Hepatocyte (in vitro differentiated cells): ENCODE measurements around the gene EIF4E1B. TPM values are rescaled to one million over a fixed set of nuclear protein-coding genes. Genes with fewer than 3 reads are reported as not detected.
A peak's percentile ranks its signal among the peaks of the same experiment; 100 is the strongest.

Experiments used
- DNase-seq: peaks from one replicate; pipeline ENCODE4 v3.0.0-alpha.2; 2016; ENCODE audit warnings: low spot score
- H2AFZ ChIP-seq: fragments of 200-600 bp; sonication (generic); 2 replicates; pipeline ENCODE4 v1.6.0; 2016; ENCODE audit warnings: antibody characterized with exemption, mild to moderate bottlenecking
- H3K27ac ChIP-seq: fragments of 200-600 bp; sonication (generic); 2 replicates; pipeline ENCODE4 v1.5.1; 2016; ENCODE audit warnings: mild to moderate bottlenecking
- H3K27me3 ChIP-seq: fragments of 200-600 bp; sonication (generic); 2 replicates; pipeline ENCODE4 v1.6.1; 2016
- H3K36me3 ChIP-seq: fragments of 200-600 bp; sonication (generic); replicated peaks from 2 replicates; pipeline ENCODE4 v1.5.1; 2016; ENCODE audit warnings: low read depth; ENCODE audit not compliant: insufficient read depth
- H3K4me1 ChIP-seq: fragments of 200-600 bp; sonication (generic); 2 replicates; pipeline ENCODE4 v1.5.1; 2016; ENCODE audit warnings: mild to moderate bottlenecking, moderate library complexity; ENCODE audit not compliant: insufficient read depth
- H3K4me2 ChIP-seq: fragments of 200-600 bp; sonication (generic); 2 replicates; pipeline ENCODE4 v1.6.0; 2016
- H3K4me3 ChIP-seq: fragments of 200-600 bp; sonication (generic); 2 replicates; pipeline ENCODE4 v1.5.1; 2016; ENCODE audit warnings: mild to moderate bottlenecking
- H3K79me2 ChIP-seq: fragments of 200-600 bp; sonication (generic); 2 replicates; pipeline ENCODE4 v1.6.0; 2017; ENCODE audit warnings: mild to moderate bottlenecking
- H3K9me2 ChIP-seq: fragments of 200-600 bp; sonication (generic); replicated peaks from 2 replicates; pipeline ENCODE4 v1.6.0; 2017; ENCODE audit warnings: mild to moderate bottlenecking; ENCODE audit not compliant: insufficient read depth
- H3K9me3 ChIP-seq: fragments of 200-600 bp; sonication (generic); 2 replicates; pipeline ENCODE4 v1.5.1; 2016; ENCODE audit warnings: low read depth, mild to moderate bottlenecking
- H4K20me1 ChIP-seq: fragments of 200-600 bp; sonication (generic); 2 replicates; pipeline ENCODE4 v1.6.0; 2016; ENCODE audit warnings: mild to moderate bottlenecking; ENCODE audit not compliant: insufficient read depth, poor library complexity, severe bottlenecking
- EZH2 ChIP-seq: fragments of 200-600 bp; sonication (generic); IDR thresholded peaks from 2 replicates; pipeline ENCODE4 v1.6.1; 2016; ENCODE audit warnings: antibody characterized with exemption, mild to moderate bottlenecking, borderline replicate concordance
- EZH2phosphoT487 ChIP-seq: fragments of 200-600 bp; sonication (generic); IDR thresholded peaks from one replicate; pipeline ENCODE4 v1.6.1; 2018; ENCODE audit warnings: antibody characterized with exemption, mild to moderate bottlenecking, low read depth, moderate library complexity; ENCODE audit not compliant: unreplicated experiment, severe bottlenecking
- whole genome bisulfite sequencing: methylation state at CpG from one replicate; pipeline ENCODE4 v1.1.6; 2016; ENCODE audit warnings: low lambda C conversion rate; ENCODE audit errors: missing lambda C conversion rate; 5-methylcytosine and 5-hydroxymethylcytosine counted together
- polyA plus RNA-seq: library from polyadenylated mRNA; unstranded; fragments of >200 nt; fragmentation: Nextera tagmentation; extraction: Ambion mirVana; gene quantifications from 2 replicates; pipeline ENCODE4 v1.2.1, GENCODE V29; 2016
- total RNA-seq: library from RNA; depleted of rRNA; stranded (reverse); fragments of >200 nt; gene quantifications from 2 replicates; pipeline ENCODE4 v1.2.3, GENCODE V29; 2014
- TF ChIP-seq, protein P1 (sequence below): fragments of 200-600 bp; sonication (generic); IDR thresholded peaks from 2 replicates; pipeline ENCODE4 v1.5.1; 2016; ENCODE audit warnings: antibody characterized with exemption, mild to moderate bottlenecking; ENCODE audit not compliant: poor library complexity

EIF4E1B gene
- total and polyA plus RNA-seq, 2 experiments from 2014 or later: not detected

DNA sequence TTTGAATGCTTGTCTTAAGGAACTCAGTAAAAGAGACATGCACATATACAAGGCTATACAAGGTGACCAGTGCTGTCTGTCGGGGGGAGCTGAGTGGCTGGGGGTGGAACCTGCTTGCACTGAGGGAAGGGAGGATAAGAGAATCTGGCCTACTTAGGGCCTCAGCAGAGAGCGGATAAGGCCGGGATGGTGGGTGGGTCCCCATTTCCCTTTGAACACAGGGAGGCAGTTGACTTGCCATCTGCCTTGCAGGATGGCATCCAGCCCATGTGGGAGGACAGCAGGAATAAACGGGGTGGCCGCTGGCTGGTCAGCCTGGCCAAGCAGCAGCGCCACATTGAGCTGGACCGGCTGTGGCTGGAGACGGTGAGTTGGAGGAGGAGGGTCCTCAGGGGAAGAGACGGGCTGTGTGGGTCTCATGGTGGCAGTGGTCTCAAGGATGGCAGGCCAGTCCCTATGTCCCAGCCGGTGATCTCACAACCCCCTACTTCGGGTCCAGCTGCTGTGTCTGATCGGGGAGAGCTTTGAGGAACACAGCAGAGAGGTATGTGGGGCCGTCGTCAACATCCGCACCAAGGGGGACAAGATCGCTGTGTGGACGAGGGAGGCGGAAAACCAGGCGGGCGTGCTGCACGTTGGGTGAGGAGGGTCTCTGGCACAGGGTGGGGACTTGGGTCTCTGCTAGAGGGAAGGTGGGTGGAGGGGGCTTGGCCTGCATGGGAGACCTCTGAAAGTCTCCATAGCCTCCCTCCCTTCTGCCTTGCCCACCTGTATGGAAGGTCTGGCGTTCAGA, 14.6 kb downstream of the EIF4E1B start:
- no peak overlapping the region for H3K27ac ChIP-seq
- no peaks in the 10 kb centered on the region for H3K9me3 ChIP-seq
- no peak for DNase-seq
- H3K27me3 ChIP-seq: no peaks in the 10 kb centered on the region
- peaks cover 18% of the 10 kb centered on the region for H3K79me2 ChIP-seq
- no peak overlapping the region for H2AFZ ChIP-seq
- 95% methylated on average over 22 of the region's 22 CpGs for WGBS
- H3K36me3 ChIP-seq: no peaks in the 10 kb centered on the region
- H3K4me3 ChIP-seq: no peak overlapping the region
- H3K9me2 ChIP-seq: no peaks in the 10 kb centered on the region
- no peak overlapping the region for H3K4me2 ChIP-seq
- peaks cover 9% of the 10 kb centered on the region for H3K4me1 ChIP-seq
- H4K20me1 ChIP-seq: no peaks in the 10 kb centered on the region
- TF ChIP-seq, protein P1, sequence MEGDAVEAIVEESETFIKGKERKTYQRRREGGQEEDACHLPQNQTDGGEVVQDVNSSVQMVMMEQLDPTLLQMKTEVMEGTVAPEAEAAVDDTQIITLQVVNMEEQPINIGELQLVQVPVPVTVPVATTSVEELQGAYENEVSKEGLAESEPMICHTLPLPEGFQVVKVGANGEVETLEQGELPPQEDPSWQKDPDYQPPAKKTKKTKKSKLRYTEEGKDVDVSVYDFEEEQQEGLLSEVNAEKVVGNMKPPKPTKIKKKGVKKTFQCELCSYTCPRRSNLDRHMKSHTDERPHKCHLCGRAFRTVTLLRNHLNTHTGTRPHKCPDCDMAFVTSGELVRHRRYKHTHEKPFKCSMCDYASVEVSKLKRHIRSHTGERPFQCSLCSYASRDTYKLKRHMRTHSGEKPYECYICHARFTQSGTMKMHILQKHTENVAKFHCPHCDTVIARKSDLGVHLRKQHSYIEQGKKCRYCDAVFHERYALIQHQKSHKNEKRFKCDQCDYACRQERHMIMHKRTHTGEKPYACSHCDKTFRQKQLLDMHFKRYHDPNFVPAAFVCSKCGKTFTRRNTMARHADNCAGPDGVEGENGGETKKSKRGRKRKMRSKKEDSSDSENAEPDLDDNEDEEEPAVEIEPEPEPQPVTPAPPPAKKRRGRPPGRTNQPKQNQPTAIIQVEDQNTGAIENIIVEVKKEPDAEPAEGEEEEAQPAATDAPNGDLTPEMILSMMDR: no peak
- TF ChIP-seq EZH2: no peak
- TF ChIP-seq EZH2phosphoT487: no peak

DNA sequence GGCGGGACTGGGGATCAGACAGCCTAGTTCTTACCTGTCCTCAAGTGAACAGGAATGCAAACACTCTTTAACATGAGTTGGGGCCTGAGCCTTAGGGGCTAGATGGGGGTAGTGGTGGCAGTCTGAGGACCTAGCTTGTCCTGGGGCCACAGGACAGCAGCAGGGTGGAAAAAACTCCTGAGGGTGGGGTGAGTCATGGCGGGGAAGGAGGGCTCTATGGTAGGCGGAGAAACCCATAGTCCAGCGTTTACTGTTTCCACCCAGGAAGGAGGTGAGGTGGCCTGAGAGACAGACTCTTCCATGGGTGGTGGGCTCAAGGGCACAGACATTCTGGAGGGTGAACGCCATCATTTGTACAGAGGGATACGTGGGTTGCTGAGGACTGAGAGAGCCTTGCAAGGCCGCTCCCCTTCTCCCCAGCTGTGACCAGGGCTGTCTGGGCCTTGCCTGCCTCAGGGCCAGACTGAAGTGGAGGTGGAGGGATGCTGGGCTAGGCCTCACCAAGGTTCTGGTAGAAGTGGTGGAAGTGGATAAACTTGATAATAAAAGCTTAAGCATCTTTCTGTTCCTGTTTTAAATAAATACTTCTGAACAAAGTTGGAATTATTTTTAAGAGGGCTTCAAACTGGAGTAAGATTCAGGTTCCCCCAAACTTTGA, 15.7 kb downstream of the EIF4E1B start:
- Histone ChIP-seq H3K4me3 (no peak overlapping the region), H2AFZ (peak overlapping the region; percentile 59), H3K79me2 (peaks cover 20% of the 10 kb centered on the region), H3K36me3 (no peaks in the 10 kb centered on the region), H3K9me3 (no peaks in the 10 kb centered on the region), H4K20me1 (no peaks in the 10 kb centered on the region), H3K27me3 (no peaks in the 10 kb centered on the region), H3K27ac (peak overlapping the region; percentile 10), H3K4me1 (peaks cover 9% of the 10 kb centered on the region), H3K9me2 (no peaks in the 10 kb centered on the region), H3K4me2 (peak overlapping the region; percentile 68)
- TF ChIP-seq EZH2: no peak
- TF ChIP-seq EZH2phosphoT487: no peak
- TF ChIP-seq, protein P1: no peak
- WGBS: 94% methylated on average over 6 of the region's 7 CpGs
- no peak for DNase-seq

DNA sequence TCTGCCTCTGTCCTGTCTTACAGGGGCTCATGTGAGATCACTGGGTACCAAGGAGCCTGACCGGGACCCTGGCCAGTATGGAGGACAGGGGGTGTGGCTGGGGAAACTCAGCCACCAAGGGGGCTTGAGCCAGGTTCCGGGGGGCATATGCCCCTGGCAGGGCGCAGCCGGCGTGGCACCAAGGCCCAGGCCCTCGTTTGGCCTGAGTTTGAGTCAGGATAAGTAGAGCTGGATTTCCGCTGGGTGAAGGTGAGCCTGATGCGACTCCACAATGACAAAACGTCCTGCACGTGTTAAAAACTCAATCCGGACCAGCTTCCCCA, 16.2 kb downstream of the EIF4E1B start:
- Histone ChIP-seq H3K79me2 (peaks cover 20% of the 10 kb centered on the region), H3K9me3 (no peaks in the 10 kb centered on the region), H3K4me3 (no peak overlapping the region), H3K4me1 (peaks cover 9% of the 10 kb centered on the region), H2AFZ (peak overlapping the region; percentile 59), H3K27ac (peak overlapping the region; percentile 10), H3K4me2 (peak overlapping the region; percentile 68), H3K36me3 (no peaks in the 10 kb centered on the region), H4K20me1 (no peaks in the 10 kb centered on the region), H3K9me2 (no peaks in the 10 kb centered on the region), H3K27me3 (no peaks in the 10 kb centered on the region)
- no peak for TF ChIP-seq EZH2
- DNase-seq: no peak
- WGBS: 55% methylated on average over 11 of the region's 11 CpGs

DNA sequence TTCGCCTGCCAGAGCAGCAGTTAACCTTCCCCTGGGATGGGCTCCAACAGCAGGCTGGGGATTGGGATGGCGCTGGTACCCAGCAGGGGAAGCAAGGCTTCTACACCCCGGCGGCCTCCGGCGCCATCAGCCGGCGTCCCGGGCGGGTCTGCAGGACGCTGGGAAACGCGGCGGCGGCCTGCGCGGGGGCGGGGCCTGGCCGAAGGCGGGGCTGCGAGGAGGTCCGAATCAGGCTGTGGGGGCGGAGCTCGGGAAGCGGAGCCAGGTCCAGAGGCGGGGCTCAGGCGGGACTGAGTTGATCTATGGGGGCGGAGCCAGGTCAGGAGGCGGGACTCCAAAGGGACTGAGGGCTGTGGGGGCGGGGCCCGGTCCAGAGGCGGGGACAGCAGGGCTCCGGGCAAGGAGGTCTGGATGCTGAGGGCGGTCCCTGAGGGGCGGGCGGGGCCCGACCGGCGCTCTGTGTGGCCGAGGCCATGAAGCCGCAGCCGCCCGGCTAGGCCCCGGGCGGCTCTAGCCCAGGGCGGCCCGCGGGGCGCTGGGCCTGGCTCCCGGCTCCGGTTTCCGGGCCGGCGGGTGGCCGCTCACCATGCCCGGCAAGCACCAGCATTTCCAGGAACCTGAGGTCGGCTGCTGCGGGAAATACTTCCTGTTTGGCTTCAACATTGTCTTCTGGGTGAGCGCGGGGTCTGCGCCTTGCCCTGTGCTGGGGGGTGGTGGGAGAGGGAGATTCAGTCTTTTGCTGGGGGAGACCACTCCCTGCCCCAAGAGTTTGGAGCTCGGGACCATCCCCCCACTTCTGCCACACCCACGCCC, 16.8 kb downstream of the EIF4E1B start, which contains the start of gene TSPAN17:
Gene TSPAN17 (plus strand): TSS at position 455 of the 813 bp plus-strand sequence. CDS start 132 bp downstream, at position 587.
- WGBS: 2% methylated on average over 33 of the region's 63 CpGs

More for the DNA sequence above, 16.8 kb downstream of the EIF4E1B start, which contains the start of gene TSPAN17:
- no peaks in the 10 kb centered on the region for H4K20me1 ChIP-seq
- H3K27ac ChIP-seq: peak within 1 kb of the TSS; percentile 18
- no peak for TF ChIP-seq EZH2phosphoT487
- TF ChIP-seq, protein P1: peak; percentile 47
- no peaks in the 10 kb centered on the region for H3K36me3 ChIP-seq
- H3K79me2 ChIP-seq: peaks cover 20% of the 10 kb centered on the region
- peak within 1 kb of the TSS; percentile 38 for H3K4me3 ChIP-seq
- peak within 1 kb of the TSS; percentile 89 for H3K4me2 ChIP-seq
- peak within 1 kb of the TSS; percentile 71 for H2AFZ ChIP-seq
- H3K9me3 ChIP-seq: no peaks in the 10 kb centered on the region
- peak; percentile 100 for DNase-seq
- H3K4me1 ChIP-seq: peaks cover 9% of the 10 kb centered on the region
- no peaks in the 10 kb centered on the region for H3K9me2 ChIP-seq
- no peaks in the 10 kb centered on the region for H3K27me3 ChIP-seq
